Stimulated activated CD4-positive, alpha-beta T cell treated with anti-CD3 and anti-CD28 coated beads, Interleukin-4, amount 100 ng/mL, for 24 hours (primary cell): Measurements from ENCODE around the gene OLIG3.

Experiments used
- DNase-seq: peaks from one replicate; pipeline ENCODE4 v3.0.0-alpha.2; 2020

OLIG3 gene

DNA sequence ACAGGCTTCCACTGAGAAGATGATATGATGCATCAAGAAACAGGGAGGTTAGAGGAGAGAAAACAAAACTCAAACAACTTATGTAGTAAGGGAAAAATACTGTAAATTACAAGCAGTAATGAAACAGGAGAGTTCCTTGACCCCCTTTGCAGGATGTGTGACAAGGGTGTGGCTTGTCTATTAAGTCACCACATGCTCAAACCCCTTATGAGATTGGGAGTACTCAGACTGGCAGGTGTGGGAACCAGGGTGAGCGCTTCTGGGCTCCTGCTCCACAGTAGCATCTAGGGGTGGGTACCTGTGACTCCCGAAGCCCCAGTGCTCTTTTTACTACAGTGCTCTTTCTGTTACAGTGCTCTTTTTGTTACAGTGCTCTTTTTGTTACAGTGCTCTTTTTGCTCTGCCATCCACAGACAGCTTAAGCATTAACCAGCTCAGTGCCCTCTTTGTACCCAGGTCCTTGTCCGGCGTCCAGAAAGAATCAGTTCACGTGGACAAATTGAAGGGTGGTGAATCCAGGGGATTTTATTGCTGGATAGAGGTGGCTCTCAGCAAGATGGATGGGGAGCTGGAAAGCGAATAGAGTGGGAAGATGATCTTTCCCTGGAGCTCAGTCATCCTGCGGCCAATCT lies 28.7 kb downstream of the OLIG3 start:
- DNase-seq = no peak

DNA sequence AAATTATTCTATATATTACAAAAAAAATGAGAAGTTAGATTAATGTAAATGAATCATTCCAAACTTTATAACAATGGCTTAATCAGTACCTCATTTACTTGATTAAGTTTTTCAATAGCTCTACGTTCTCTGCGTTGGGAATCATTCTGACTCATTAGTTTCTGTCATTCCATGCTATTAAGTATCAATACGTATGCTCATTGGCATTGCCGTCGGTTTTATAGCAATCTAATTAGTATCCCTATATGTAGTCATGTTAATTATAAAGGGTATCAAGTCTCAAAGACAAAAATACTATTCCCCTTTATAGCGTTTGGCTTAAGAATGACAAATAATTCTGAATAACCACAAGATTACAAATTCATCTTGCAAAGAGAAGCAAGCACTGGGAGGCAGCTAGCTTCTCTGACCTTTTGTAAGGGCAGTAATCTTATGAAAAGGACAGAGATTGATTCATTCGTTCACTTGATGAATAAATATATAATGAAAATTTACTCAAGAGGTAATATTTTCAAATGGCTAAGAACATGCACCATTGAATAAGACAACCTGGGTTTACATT lies 41.8 kb downstream of the OLIG3 start:
- no peak for DNase-seq

DNA sequence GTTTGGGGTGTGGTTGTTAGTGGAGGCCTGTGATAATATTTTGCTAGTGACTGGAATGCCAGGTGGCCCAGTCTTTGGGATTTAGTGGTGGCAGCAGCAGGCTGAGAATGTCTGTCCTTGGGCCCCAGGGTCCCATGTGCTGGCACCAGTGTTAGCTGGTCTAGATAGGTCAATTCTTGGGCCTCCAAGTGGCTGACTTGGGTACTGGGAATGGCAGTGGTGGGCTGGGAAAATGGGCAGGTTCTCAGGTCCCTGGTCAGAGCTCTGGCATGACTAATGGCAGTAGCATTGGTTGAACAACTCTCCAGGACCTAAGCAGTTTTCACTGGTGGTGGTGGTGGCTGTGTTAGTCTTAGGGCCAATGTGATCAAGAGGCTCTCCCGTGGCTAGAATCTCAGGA lies 50.3 kb downstream of the OLIG3 start:
- DNase-seq = no peak
